OCI-M1 (cell line): ENCODE results near the gene FAM3B.
"Not testable (repeated sequence)": the region's sequence is repeated elsewhere in the genome, so short reads cannot be mapped to it uniquely, and the experiment has no call there.

Experiments
- DNase-seq: peaks from one replicate; lab custom pipeline; 2025; lab: John Stamatoyannopoulos, UW

Gene FAM3B

GRCh38 chr21:41350436-41351155, 34.0 kb downstream of the FAM3B start:
- DNase-seq: no peak

- no peak for DNase-seq
Measured at GRCh38 chr21:41357546-41357945, 40.9 kb downstream of the FAM3B start.

GRCh38 chr21:41358193-41359166, 41.9 kb downstream of the FAM3B start:
- DNase-seq: no peak

GRCh38 chr21:41359286-41359685, 42.7 kb downstream of the FAM3B start:
- no peak for DNase-seq

GRCh38 chr21:41359754-41360071, 43.1 kb downstream of the FAM3B start:
- not testable (repeated sequence) for DNase-seq

GRCh38 chr21:41360072-41360821, 43.6 kb downstream of the FAM3B start:
- DNase-seq: peak; percentile 14

- no peak for DNase-seq
Measured at GRCh38 chr21:41361053-41361785, 44.6 kb downstream of the FAM3B start.

- peak; percentile 87 for DNase-seq
Measured at GRCh38 chr21:41361786-41362604, 45.4 kb downstream of the FAM3B start, which contains the start of gene MX2. Gene MX2 (plus strand): TSS chr21:41362027. CDS start chr21:41376907, 14,880 bp downstream.

GRCh38 chr21:41362605-41363369, 46.2 kb downstream of the FAM3B start:
- DNase-seq: no peak

GRCh38 chr21:41363370-41364270, 47.0 kb downstream of the FAM3B start:
- DNase-seq: no peak

GRCh38 chr21:41364308-41364707, 47.7 kb downstream of the FAM3B start:
- no peak for DNase-seq

GRCh38 chr21:41365377-41366107, 48.9 kb downstream of the FAM3B start:
- no peak for DNase-seq

GRCh38 chr21:41366522-41367151, 50.0 kb downstream of the FAM3B start:
- peak; percentile 76 for DNase-seq

GRCh38 chr21:41367301-41367944, 50.8 kb downstream of the FAM3B start:
- no peak for DNase-seq

GRCh38 chr21:41367945-41368734, 51.5 kb downstream of the FAM3B start:
- no peak for DNase-seq

- no peak for DNase-seq
Measured at GRCh38 chr21:41368735-41369104, 52.1 kb downstream of the FAM3B start.
